H9 (cell line): ENCODE measurements around the gene PSMB3. TPM values are rescaled to one million over a fixed set of nuclear protein-coding genes. Genes with fewer than 3 reads are reported as not detected.
A peak's percentile ranks its signal among the peaks of the same experiment; 100 is the strongest.

Experiments
- DNase-seq: peaks from one replicate; pipeline ENCODE4 v3.0.0-alpha.2; 2017
- H2AFZ ChIP-seq: one replicate; pipeline ENCODE4 v1.6.1; 2013; ENCODE audit warnings: mild to moderate bottlenecking, low read length, control low read depth, moderate library complexity
- H2AK5ac ChIP-seq: 2 replicates; pipeline ENCODE4 v1.6.1; 2013; ENCODE audit warnings: low read length, control low read depth, mixed read lengths; ENCODE audit not compliant: insufficient read length
- H2BK120ac ChIP-seq: one replicate; pipeline ENCODE4 v1.6.1; 2013; ENCODE audit warnings: low read depth, mild to moderate bottlenecking, low read length, control low read depth, inconsistent platforms; ENCODE audit not compliant: poor library complexity, severe bottlenecking
- H2BK12ac ChIP-seq: 2 replicates; pipeline ENCODE4 v1.6.1; 2013; ENCODE audit warnings: low read length, control low read depth, mixed read lengths, low read depth; ENCODE audit not compliant: insufficient read length
- H2BK15ac ChIP-seq: 2 replicates; pipeline ENCODE4 v1.6.1; 2013; ENCODE audit warnings: low read depth, low read length, control low read depth
- H2BK20ac ChIP-seq: one replicate; pipeline ENCODE4 v1.6.1; 2013; ENCODE audit warnings: low read depth, mild to moderate bottlenecking, low read length, control low read depth, inconsistent platforms; ENCODE audit not compliant: poor library complexity, severe bottlenecking
- H2BK5ac ChIP-seq: 2 replicates; pipeline ENCODE4 v1.6.1; 2013; ENCODE audit warnings: low read length, control low read depth, mixed read lengths; ENCODE audit not compliant: insufficient read length
- H3K14ac ChIP-seq: 2 replicates; pipeline ENCODE4 v1.6.1; 2013; ENCODE audit warnings: low read length, control low read depth; ENCODE audit not compliant: insufficient read depth
- H3K18ac ChIP-seq: 2 replicates; pipeline ENCODE4 v1.6.1; 2013; ENCODE audit warnings: low read depth, mild to moderate bottlenecking, mixed read lengths, low read length, control low read depth; ENCODE audit not compliant: insufficient read length
- H3K23ac ChIP-seq: 2 replicates; pipeline ENCODE4 v1.6.1; 2013; ENCODE audit warnings: low read length, control low read depth, mixed read lengths, low read depth; ENCODE audit not compliant: insufficient read length
- H3K23me2 ChIP-seq: 2 replicates; pipeline ENCODE4 v1.6.1; 2013; ENCODE audit warnings: low read depth, mild to moderate bottlenecking, mixed read lengths, low read length, control low read depth; ENCODE audit not compliant: insufficient read length, poor library complexity, severe bottlenecking
- H3K27ac ChIP-seq: 2 replicates; pipeline ENCODE4 v1.5.1; 2013; ENCODE audit warnings: low read length, control low read depth, mixed read lengths, low read depth; ENCODE audit not compliant: insufficient read length
- H3K27me3 ChIP-seq: 2 replicates; pipeline ENCODE4 v1.6.1; 2013; ENCODE audit warnings: low read length, control low read depth, inconsistent platforms; ENCODE audit not compliant: insufficient read depth
- H3K4ac ChIP-seq: 2 replicates; pipeline ENCODE4 v1.6.1; 2013; ENCODE audit warnings: low read depth, mild to moderate bottlenecking, control low read depth, inconsistent platforms, low read length, moderate library complexity
- H3K4me1 ChIP-seq: 2 replicates; pipeline ENCODE4 v1.6.1; 2013; ENCODE audit warnings: low read length, control low read depth, inconsistent platforms; ENCODE audit not compliant: insufficient read depth
- H3K4me2 ChIP-seq: 2 replicates; pipeline ENCODE4 v1.6.1; 2013; ENCODE audit warnings: low read length, control low read depth, mixed read lengths; ENCODE audit not compliant: insufficient read length, insufficient read depth
- H3K56ac ChIP-seq: 2 replicates; pipeline ENCODE4 v1.6.1; 2013; ENCODE audit warnings: low read depth, mild to moderate bottlenecking, mixed read lengths, low read length, control low read depth; ENCODE audit not compliant: insufficient read length
- H3K79me1 ChIP-seq: 2 replicates; pipeline ENCODE4 v1.6.1; 2013; ENCODE audit warnings: low read depth, mild to moderate bottlenecking, moderate library complexity, low read length, control low read depth, inconsistent platforms; ENCODE audit not compliant: insufficient read depth, poor library complexity, severe bottlenecking
- H3K79me2 ChIP-seq: 2 replicates; pipeline ENCODE4 v1.6.1; 2013; ENCODE audit warnings: low read length, control low read depth, inconsistent platforms; ENCODE audit not compliant: insufficient read depth
- H3K9ac ChIP-seq: 2 replicates; pipeline ENCODE4 v1.6.1; 2013; ENCODE audit warnings: low read length, control low read depth, mixed read lengths; ENCODE audit not compliant: insufficient read length; ENCODE audit errors: extremely low read depth
- H3K9me3 ChIP-seq: one replicate; pipeline ENCODE4 v1.6.1; 2013; ENCODE audit warnings: low read depth, low read length, inconsistent platforms; ENCODE audit not compliant: control insufficient read depth
- H3T11ph ChIP-seq: one replicate; pipeline ENCODE4 v1.6.1; 2013; ENCODE audit warnings: mild to moderate bottlenecking, low read length, control low read depth, inconsistent platforms
- H4K20me1 ChIP-seq: one replicate; pipeline ENCODE4 v1.6.1; 2013; ENCODE audit not compliant: control insufficient read depth, insufficient read length, insufficient read depth
- H4K5ac ChIP-seq: 2 replicates; pipeline ENCODE4 v1.6.1; 2013; ENCODE audit warnings: low read depth, mild to moderate bottlenecking, mixed read lengths, low read length, control low read depth; ENCODE audit not compliant: insufficient read length
- H4K8ac ChIP-seq: replicated peaks from 2 replicates; pipeline ENCODE4 v1.6.1; 2013; ENCODE audit warnings: low read length, control low read depth, mixed read lengths, low read depth; ENCODE audit not compliant: insufficient read length
- H4K91ac ChIP-seq: 2 replicates; pipeline ENCODE4 v1.6.1; 2013; ENCODE audit warnings: low read depth, mild to moderate bottlenecking, moderate library complexity, mixed read lengths, low read length, control low read depth; ENCODE audit not compliant: insufficient read length
- H3K27ac Mint-ChIP-seq, 3 experiments: 2 replicates in 2 of 3; 3 replicates in 1 of 3; pipeline ENCODE4 v1.8.0; 2020 to 2021; ENCODE audit warnings: mixed read lengths in 3 of 3, mild to moderate bottlenecking in 1 of 3, moderate library complexity in 1 of 3
- H3K27me3 Mint-ChIP-seq: 2 replicates; pipeline ENCODE4 v1.8.0; 2021; ENCODE audit warnings: low read depth, mild to moderate bottlenecking, moderate library complexity, mixed read lengths
- H3K36me3 Mint-ChIP-seq, 3 experiments: 2 replicates in 2 of 3; 3 replicates in 1 of 3; pipeline ENCODE4 v1.8.0; 2020 to 2021; ENCODE audit warnings: low read depth in 3 of 3, mixed read lengths in 3 of 3; ENCODE audit not compliant: insufficient read depth in 1 of 3
- H3K4me1 Mint-ChIP-seq, 2 experiments: 2 replicates each; pipeline ENCODE4 v1.8.0; 2020; ENCODE audit warnings: mixed read lengths in 2 of 2
- H3K4me3 Mint-ChIP-seq, 2 experiments: 2 replicates in 1 of 2; 3 replicates in 1 of 2; pipeline ENCODE4 v1.8.0; 2020 to 2021; ENCODE audit warnings: mild to moderate bottlenecking in 2 of 2, mixed read lengths in 2 of 2, moderate library complexity in 1 of 2
- H3K9me3 Mint-ChIP-seq, 2 experiments: 2 replicates in 1 of 2; 3 replicates in 1 of 2; pipeline ENCODE4 v1.8.0; 2020; ENCODE audit warnings: mild to moderate bottlenecking in 2 of 2, mixed read lengths in 2 of 2, moderate library complexity in 1 of 2
- CTCF ChIP-seq: fragments of 200-600 bp; sonication (generic); conservative IDR thresholded peaks from 3 replicates; pipeline ENCODE4 v1.8.0; 2021; ENCODE audit warnings: antibody characterized with exemption, mild to moderate bottlenecking
- WGBS: extraction: QIAGEN DNeasy Blood & Tissue Kit; methylation state at CpG from one replicate; pipeline ENCODE4 v1.1.7; 2013; ENCODE audit warnings: missing lambda C conversion rate, low lambda C conversion rate, mixed read lengths; ENCODE audit not compliant: insufficient read length; ENCODE audit errors: extremely low coverage; 5-methylcytosine and 5-hydroxymethylcytosine counted together
- total RNA-seq: library from RNA; stranded (reverse); gene quantifications from 2 replicates; pipeline ENCODE4 v1.2.1, GENCODE V29; 2021

Gene PSMB3
- total RNA-seq, 1 experiment from 2014 or later = 242 TPM

- Histone ChIP-seq H2AK5ac (no peak overlapping the region), H3T11ph (no peak overlapping the region), H4K8ac (no peak overlapping the region), H2BK15ac (no peak overlapping the region), H4K20me1 (no peaks in the 10 kb centered on the region), H3K4me2 (no peak overlapping the region), H2BK12ac (no peak overlapping the region), H3K27ac (no peak overlapping the region), H3K4me1 (peaks cover 2% of the 10 kb centered on the region; the same call in 1 of the 2 replicates), H3K14ac (no peak overlapping the region), H3K56ac (no peak overlapping the region), H2BK5ac (no peak overlapping the region), H3K18ac (no peak overlapping the region), H3K79me2 (peaks cover 3% of the 10 kb centered on the region; the same call in 1 of the 2 replicates), H4K5ac (no peak overlapping the region), H3K79me1 (peaks cover 4% of the 10 kb centered on the region), H4K91ac (no peak overlapping the region), H3K4ac (no peak overlapping the region), H3K27me3 (no peaks in the 10 kb centered on the region), H2AFZ (no peak overlapping the region), H2BK120ac (no peak overlapping the region), H3K9ac (no peak overlapping the region), H3K23ac (no peak overlapping the region), H2BK20ac (no peak overlapping the region), H3K23me2 (peaks cover 5% of the 10 kb centered on the region), H3K9me3 (no peaks in the 10 kb centered on the region)
- Mint-ChIP-seq H3K4me3 (no peak overlapping the region), H3K27me3 (peaks cover 5% of the 10 kb centered on the region), H3K27ac (peak overlapping the region in 1 of 3 experiments; percentile 29; a peak in 2 of 7 replicates), H3K4me1 (peaks cover 8 to 21% of the 10 kb centered on the region in 2 experiments), H3K36me3 (peaks cover 29 to 63% (median 55%) of the 10 kb centered on the region in 3 experiments; a peak in 6 of 7 replicates), H3K9me3 (no peaks in the 10 kb centered on the region; a peak in 1 of 5 replicates)
- WGBS = no CpG with 5 or more reads among the region's 23 CpGs
- peak; percentile 88 for TF ChIP-seq CTCF
- peak; percentile 82 for DNase-seq
Observed at GRCh38 chr17:38735161-38735997, 17.2 kb upstream of the PSMB3 start.
